COLO668 (cell line): ENCODE measurements around the gene TMEM26.
"Not testable (repeated sequence)": the region's sequence is repeated elsewhere in the genome, so short reads cannot be mapped to it uniquely, and the experiment has no call there.

Source experiments
- DNase-seq: peaks from one replicate; lab custom pipeline; 2025; ENCODE audit not compliant: unreplicated experiment; lab: John Stamatoyannopoulos, UW

The TMEM26 gene

DNA sequence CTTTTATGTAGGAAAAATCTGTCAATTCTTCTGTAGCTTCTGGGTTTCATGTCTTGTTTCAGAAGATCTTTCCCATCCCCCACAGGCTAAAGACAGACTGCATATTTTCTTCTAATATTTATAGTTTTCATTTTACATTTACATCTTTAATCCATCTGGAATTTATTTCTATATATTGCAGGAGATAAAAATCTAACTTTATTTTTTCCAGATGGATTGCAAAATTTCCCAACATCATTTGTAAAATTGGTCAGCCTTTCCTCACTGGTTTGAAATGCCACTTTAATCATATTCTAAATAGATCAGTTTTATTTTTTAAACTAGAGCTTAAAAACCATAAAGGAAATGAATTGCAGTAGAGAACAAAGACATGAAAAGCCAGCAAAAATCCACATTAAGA is 46.9 kb downstream of the TMEM26 start:
- no peak for DNase-seq

DNA sequence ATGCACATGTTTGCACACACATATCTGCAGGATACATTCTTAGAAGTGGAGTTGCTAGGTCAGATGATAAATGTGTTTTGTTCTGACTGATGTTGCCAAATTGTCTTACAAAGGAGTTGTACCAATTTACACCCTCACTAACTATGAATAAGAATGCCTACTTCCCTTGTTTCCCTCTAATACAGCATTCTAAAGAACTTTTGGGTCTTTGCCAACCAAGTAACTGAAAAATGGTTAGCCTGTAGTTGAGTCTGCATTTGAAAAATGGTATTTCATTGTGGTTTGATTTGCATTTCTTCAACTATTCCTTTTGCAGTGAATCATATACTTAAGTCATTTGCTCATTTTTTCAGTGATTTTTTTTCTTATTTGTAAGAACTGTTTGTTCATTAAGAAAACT is 48.4 kb downstream of the TMEM26 start:
- DNase-seq: no peak

GRCh38 chr10:61400524-61400923 is 52.7 kb downstream of the TMEM26 start:
- DNase-seq: no peak

DNA sequence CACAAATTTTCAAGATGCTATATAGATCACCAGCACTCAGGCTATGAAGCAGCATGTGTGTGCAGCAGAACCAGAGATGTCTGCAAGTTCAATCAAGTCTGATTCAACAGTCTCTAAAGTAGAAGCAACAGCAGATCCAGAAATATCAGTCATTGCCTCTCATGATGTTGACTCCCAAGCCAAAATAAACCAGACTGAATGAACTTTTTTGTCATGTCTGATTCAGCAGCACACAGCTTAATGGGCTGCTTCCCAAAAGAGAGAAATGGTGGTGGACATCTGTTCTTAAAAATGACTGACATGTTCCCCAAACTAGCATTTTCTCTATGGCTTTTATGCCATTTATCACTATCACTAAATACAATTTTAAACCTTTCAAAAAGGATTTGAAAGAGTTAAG is 53.8 kb downstream of the TMEM26 start:
- no peak for DNase-seq

GRCh38 chr10:61398366-61399129 is 54.6 kb downstream of the TMEM26 start:
- no peak for DNase-seq

- no peak for DNase-seq
Observed at GRCh38 chr10:61397175-61397986, 55.8 kb downstream of the TMEM26 start.

GRCh38 chr10:61391281-61391680 is 61.9 kb downstream of the TMEM26 start:
- no peak for DNase-seq

- no peak for DNase-seq
Observed at GRCh38 chr10:61390851-61391250, 62.3 kb downstream of the TMEM26 start.

DNA sequence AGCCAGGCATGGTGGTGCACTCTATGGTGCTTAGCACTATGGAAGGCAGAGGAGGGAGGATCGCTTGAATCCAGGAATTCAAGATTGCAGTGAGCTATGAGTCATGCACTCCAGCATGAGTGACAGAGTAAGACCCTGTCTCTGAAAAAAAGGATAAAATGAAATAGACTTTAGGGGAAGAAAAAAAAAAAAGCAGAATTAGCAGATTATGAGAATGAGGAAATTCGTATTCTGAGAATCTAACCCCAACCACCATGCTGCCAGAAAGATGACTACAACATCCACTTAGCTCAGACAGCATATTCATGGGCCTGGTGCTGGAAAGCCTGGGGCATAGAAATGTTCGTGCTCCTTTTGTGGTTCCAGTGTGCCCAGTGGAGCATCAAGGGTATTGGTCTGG is 63.3 kb downstream of the TMEM26 start:
- DNase-seq: no peak

- not testable (repeated sequence) for DNase-seq
Observed at GRCh38 chr10:61388986-61389385, 64.2 kb downstream of the TMEM26 start.

DNA sequence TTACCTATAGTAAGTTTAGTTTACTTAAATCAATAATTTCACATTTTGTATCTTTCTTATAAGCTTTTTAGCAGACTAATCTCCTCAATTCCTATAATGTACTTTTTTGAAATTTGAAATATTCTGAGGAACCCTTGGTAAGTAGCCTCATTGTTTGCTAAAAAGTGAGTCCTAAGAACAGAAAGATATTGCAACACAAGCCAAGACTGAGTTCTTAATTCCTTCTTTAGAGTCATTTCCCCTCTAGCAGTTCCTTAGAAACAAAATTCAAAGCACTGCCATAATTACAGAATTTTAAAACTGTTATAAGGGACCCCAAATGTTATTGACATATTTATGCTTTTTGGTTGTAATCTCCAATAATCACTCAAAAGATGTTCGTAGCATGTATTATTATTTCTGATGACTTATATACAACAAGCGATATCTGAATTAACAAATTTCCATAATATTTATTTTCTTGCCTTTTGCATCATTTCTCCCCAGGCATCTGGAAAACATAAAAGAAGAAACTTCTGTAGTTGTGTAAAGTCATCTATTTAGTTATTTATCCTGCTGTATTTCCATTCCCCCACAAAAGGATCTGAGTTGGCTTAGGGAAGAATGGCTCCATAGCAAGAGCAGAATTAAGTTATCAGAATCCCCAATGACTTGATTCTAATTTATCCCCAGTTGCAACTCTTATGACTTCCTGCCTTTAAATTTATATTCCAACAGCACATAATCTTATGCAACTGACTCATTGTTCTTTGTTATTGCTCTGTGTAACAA is 67.8 kb downstream of the TMEM26 start:
- no peak for DNase-seq

GRCh38 chr10:61381153-61381552 is 72.0 kb downstream of the TMEM26 start:
- not testable (repeated sequence) for DNase-seq

- DNase-seq: no peak
Observed at GRCh38 chr10:61378865-61379264, 74.3 kb downstream of the TMEM26 start.

DNA sequence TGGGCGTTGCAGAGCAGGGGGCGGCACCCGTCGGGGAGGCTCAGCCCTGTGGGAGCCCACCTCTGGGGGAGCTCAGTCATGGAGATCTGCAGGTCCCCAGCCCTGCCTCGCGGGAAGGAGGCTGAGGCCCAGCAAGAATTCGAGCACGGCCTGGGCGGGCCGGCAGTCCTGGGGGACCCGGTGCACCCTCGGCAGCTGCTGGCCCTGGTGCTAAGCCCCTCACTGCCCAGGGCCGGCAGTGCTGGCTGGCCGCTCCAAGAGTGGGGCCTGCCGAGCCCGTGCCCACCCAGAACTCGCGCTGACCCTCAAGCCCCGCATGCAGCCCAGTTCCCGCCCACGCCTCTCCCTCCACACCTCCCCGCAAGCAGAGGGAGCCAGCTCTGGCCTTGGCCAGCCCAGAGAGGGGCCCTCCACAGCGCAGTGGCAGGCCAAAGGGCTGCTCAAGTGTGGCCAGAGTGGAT is 76.2 kb downstream of the TMEM26 start:
- no peak for DNase-seq

GRCh38 chr10:61376377-61376776 is 76.8 kb downstream of the TMEM26 start:
- no peak for DNase-seq

DNA sequence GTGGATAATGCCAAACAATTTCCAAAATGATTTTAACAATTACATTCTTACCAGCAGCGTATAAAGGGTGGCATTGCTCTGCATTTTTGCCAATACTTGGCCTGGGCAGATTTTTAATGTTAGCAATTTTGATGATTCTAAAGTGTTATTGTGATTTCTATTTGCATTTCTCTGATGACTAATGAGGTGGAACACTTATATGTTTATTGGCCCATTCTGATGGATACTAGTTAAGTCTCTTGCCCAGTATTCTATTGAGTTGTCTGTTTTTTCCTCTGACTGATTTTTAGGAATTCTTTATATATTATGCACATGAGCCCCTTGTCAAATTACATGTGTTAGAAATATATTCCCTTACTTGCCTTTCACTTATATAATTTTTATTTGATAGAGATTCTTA is 86.8 kb downstream of the TMEM26 start:
- DNase-seq: no peak

DNA sequence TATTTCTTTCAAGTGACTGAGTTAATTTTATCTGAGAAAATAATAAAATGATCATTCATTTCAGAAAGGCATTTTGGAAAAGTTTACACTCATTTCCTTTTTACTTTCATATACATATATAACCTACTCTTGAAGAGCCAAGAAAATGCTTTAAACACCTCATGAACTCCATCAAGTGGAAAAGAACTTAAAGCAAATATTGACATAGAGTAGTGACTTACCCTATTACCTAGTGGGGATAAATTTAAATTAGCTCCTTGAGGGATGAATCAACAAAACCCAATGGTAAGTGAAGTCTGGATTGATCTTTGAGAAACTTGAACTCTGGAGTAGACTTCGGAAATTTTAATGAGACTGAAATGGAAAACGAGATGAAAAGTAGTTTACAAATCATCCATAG is 88.6 kb downstream of the TMEM26 start:
- no peak for DNase-seq

DNA sequence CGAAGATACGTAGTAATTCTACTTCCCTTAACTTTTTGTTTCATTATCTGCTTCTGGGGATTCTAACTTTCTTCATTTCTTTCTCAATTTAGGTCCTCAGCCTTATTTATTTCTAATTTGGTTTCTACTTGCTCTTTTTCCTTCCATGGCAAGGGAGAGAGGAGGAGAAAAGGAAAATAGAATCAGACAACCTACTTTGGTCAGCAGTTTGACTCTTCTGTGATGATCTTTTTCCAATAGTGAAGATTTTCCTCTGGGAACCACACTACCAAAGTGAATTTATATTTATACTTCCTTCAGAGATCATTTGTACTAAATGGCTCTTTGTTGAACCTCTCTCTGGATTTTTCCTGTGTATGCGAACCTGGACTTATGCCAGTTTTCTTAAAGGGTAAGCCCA is 90.2 kb downstream of the TMEM26 start:
- DNase-seq: no peak

- no peak for DNase-seq
Observed at GRCh38 chr10:61359452-61359851, 93.7 kb downstream of the TMEM26 start.

GRCh38 chr10:61357687-61358086 is 95.5 kb downstream of the TMEM26 start:
- DNase-seq: no peak
